Measurements from ENCODE around the gene ALMS1.
"Not testable (repeated sequence)": the region's sequence is repeated elsewhere in the genome, so short reads cannot be mapped to it uniquely, and the experiment has no call there.

Gene ALMS1

GRCh38 chr2:73536133-73536840 is 150.7 kb downstream of the ALMS1 start:
- H3F3A ChIP-seq (ENCODE audit: insufficient read depth): no peaks in the 10 kb centered on the region
- H3K79me2 ChIP-seq (ENCODE audit: insufficient read depth, low read length): no peaks in the 10 kb centered on the region
- peaks cover 6% of the 10 kb centered on the region; the same call in 1 of the 2 replicates for H3K36me3 ChIP-seq (ENCODE audit: low read length)
- TF ChIP-seq CTCF (IDR thresholded peaks at IDR 0.05; ENCODE audit: insufficient read depth, low read length, poor library complexity, severe bottlenecking) (no peak), EZH2phosphoT487 (conservative IDR thresholded peaks at IDR 0.05; ENCODE audit: low read length) (no peak)
- no peak overlapping the region for H3K27ac ChIP-seq (ENCODE audit: low read depth, low read length)
- no peak overlapping the region for H3K4me2 ChIP-seq (ENCODE audit: low read depth, low read length, poor library complexity, severe bottlenecking)
- no peak overlapping the region for H3K4me3 ChIP-seq (ENCODE audit: insufficient read depth, low read length, poor library complexity, severe bottlenecking)
- H3K27me3 ChIP-seq (ENCODE audit: low read length): no peaks in the 10 kb centered on the region
- no peak overlapping the region for H3K9ac ChIP-seq (ENCODE audit: low read length)
- H4K20me1 ChIP-seq (ENCODE audit: low read depth, low read length): no peaks in the 10 kb centered on the region
- no peak overlapping the region for H2AFZ ChIP-seq (ENCODE audit: low read depth, low read length, severe bottlenecking)
- no peaks in the 10 kb centered on the region for H3K9me3 ChIP-seq (ENCODE audit: insufficient read depth, low read length)
- no peaks in the 10 kb centered on the region for H3K9me2 ChIP-seq (replicated peaks; ENCODE audit: insufficient read depth, low read length)

GRCh38 chr2:73560875-73561274 is 175.2 kb downstream of the ALMS1 start:
- H3K27ac ChIP-seq (ENCODE audit: low read depth, low read length); H3F3A ChIP-seq (ENCODE audit: insufficient read depth); H3K9ac ChIP-seq (ENCODE audit: low read length); H3K4me3 ChIP-seq (ENCODE audit: insufficient read depth, low read length, poor library complexity, severe bottlenecking); H2AFZ ChIP-seq (ENCODE audit: low read depth, low read length, severe bottlenecking); H3K36me3 ChIP-seq (ENCODE audit: low read length); H3K79me2 ChIP-seq (ENCODE audit: insufficient read depth, low read length); H3K27me3 ChIP-seq (ENCODE audit: low read length); H4K20me1 ChIP-seq (ENCODE audit: low read depth, low read length); H3K4me2 ChIP-seq (ENCODE audit: low read depth, low read length, poor library complexity, severe bottlenecking); H3K9me2 ChIP-seq (replicated peaks; ENCODE audit: insufficient read depth, low read length); H3K9me3 ChIP-seq (ENCODE audit: insufficient read depth, low read length): not testable (repeated sequence)

GRCh38 chr2:73561422-73561821 is 175.8 kb downstream of the ALMS1 start:
- no peak for TF ChIP-seq EZH2phosphoT487 (conservative IDR thresholded peaks at IDR 0.05; ENCODE audit: low read length)
- TF ChIP-seq CTCF (IDR thresholded peaks at IDR 0.05; ENCODE audit: insufficient read depth, low read length, poor library complexity, severe bottlenecking): no peak
- Histone ChIP-seq H3K4me2 (ENCODE audit: low read depth, low read length, poor library complexity, severe bottlenecking) (no peak overlapping the region), H3K9ac (ENCODE audit: low read length) (no peak overlapping the region), H3K79me2 (ENCODE audit: insufficient read depth, low read length) (no peaks in the 10 kb centered on the region), H3K4me3 (ENCODE audit: insufficient read depth, low read length, poor library complexity, severe bottlenecking) (no peak overlapping the region), H3K36me3 (ENCODE audit: low read length) (peaks cover 8% of the 10 kb centered on the region; the same call in 1 of the 2 replicates), H3K27me3 (ENCODE audit: low read length) (no peaks in the 10 kb centered on the region), H3F3A (ENCODE audit: insufficient read depth) (no peaks in the 10 kb centered on the region), H3K9me3 (ENCODE audit: insufficient read depth, low read length) (no peaks in the 10 kb centered on the region), H2AFZ (ENCODE audit: low read depth, low read length, severe bottlenecking) (no peak overlapping the region), H3K9me2 (replicated peaks; ENCODE audit: insufficient read depth, low read length) (no peaks in the 10 kb centered on the region), H4K20me1 (ENCODE audit: low read depth, low read length) (no peaks in the 10 kb centered on the region), H3K27ac (ENCODE audit: low read depth, low read length) (no peak overlapping the region)

- Histone ChIP-seq H3K9me2 (replicated peaks; ENCODE audit: insufficient read depth, low read length) (no peaks in the 10 kb centered on the region), H3K9ac (ENCODE audit: low read length) (no peak overlapping the region), H3K27ac (ENCODE audit: low read depth, low read length) (no peak overlapping the region), H3K4me2 (ENCODE audit: low read depth, low read length, poor library complexity, severe bottlenecking) (no peak overlapping the region), H3K4me3 (ENCODE audit: insufficient read depth, low read length, poor library complexity, severe bottlenecking) (no peak overlapping the region), H4K20me1 (ENCODE audit: low read depth, low read length) (no peaks in the 10 kb centered on the region), H3K79me2 (ENCODE audit: insufficient read depth, low read length) (no peaks in the 10 kb centered on the region), H2AFZ (ENCODE audit: low read depth, low read length, severe bottlenecking) (no peak overlapping the region), H3K27me3 (ENCODE audit: low read length) (no peaks in the 10 kb centered on the region), H3F3A (ENCODE audit: insufficient read depth) (no peaks in the 10 kb centered on the region), H3K36me3 (ENCODE audit: low read length) (peaks cover 5% of the 10 kb centered on the region; the same call in 1 of the 2 replicates), H3K9me3 (ENCODE audit: insufficient read depth, low read length) (no peaks in the 10 kb centered on the region)
- no peak for TF ChIP-seq EZH2phosphoT487 (conservative IDR thresholded peaks at IDR 0.05; ENCODE audit: low read length)
- no peak for TF ChIP-seq CTCF (IDR thresholded peaks at IDR 0.05; ENCODE audit: insufficient read depth, low read length, poor library complexity, severe bottlenecking)
Observed at GRCh38 chr2:73564986-73565385, 179.3 kb downstream of the ALMS1 start.
